Stimulated activated naive CD4-positive, alpha-beta T cell (primary cell): ENCODE data around the gene UBE2F.
"Not testable (repeated sequence)": the region's sequence is repeated elsewhere in the genome, so short reads cannot be mapped to it uniquely, and the experiment has no call there.

Source experiments
- DNase-seq, 6 experiments: peaks; one replicate each; lab custom pipeline; 2025; lab: John Stamatoyannopoulos, UW

The UBE2F gene

GRCh38 chr2:237980087-237980486, 13.3 kb downstream of the UBE2F start:
- DNase-seq: no peak

DNA sequence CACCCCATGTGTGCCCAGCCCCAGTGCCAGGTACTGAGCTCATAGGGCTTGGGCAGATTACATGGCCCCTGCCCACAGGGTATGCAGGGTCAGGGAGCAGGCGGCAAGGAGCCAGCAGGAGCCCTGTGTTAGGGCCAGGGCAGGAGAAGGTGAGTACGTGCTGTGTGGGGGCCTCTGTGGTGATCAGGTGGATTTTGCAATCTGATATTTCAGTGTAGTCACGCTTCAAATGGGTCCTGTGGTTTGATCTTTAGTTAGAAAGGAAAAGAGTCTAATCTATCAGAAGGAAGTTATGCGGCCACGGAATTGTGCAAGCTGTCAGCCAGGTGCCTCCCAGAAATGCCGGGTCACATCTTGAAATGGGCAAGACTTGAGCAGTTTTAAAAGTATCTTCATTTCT, 13.9 kb downstream of the UBE2F start:
- DNase-seq: no peak

- DNase-seq: not testable (repeated sequence)
Measured at GRCh38 chr2:237981621-237982020, 14.8 kb downstream of the UBE2F start.

GRCh38 chr2:237982039-237982725, 15.4 kb downstream of the UBE2F start:
- no peak for DNase-seq

GRCh38 chr2:237983922-237984321, 17.1 kb downstream of the UBE2F start:
- no peak for DNase-seq

- no peak for DNase-seq
Measured at GRCh38 chr2:237987268-237987667, 20.5 kb downstream of the UBE2F start.

DNA sequence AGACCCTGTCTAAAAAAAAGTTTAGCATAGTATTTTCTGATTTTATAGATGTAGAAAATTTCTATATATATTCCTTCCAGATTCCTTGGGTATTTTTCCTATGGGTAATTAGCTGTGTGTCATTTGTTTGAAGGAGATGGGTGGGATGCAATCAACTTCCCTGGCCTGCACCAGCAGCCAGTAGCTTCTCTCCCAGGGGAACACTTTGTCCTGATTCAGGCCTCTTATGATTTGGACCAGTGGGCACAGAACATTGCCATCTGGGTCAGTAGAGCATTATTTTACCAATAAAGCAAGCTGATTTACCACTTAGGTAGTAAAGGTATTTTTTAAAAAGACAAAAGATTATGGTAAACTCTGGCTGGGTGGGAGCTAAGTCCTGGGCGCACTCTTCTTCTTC, 26.9 kb downstream of the UBE2F start:
- DNase-seq: no peak

DNA sequence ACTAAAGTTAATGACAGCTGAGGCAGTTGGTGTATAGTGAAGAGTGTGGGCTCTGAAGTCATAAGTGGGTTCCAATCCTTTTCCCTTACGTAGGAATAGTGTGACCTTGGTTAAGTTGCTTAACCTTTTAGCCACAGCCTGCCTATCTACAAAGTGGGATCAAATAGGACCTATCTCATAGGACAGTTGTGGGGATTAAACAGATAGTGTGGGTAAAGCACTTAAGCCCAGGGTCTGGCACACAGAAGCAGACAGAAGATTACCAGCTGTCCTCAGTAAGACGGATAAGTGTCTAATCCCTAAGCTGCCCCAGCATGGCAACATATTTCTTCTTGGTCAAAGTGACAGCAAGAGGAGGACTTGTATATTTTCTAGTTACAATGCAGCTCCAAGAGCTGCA, 28.2 kb downstream of the UBE2F start:
- DNase-seq: no peak

DNA sequence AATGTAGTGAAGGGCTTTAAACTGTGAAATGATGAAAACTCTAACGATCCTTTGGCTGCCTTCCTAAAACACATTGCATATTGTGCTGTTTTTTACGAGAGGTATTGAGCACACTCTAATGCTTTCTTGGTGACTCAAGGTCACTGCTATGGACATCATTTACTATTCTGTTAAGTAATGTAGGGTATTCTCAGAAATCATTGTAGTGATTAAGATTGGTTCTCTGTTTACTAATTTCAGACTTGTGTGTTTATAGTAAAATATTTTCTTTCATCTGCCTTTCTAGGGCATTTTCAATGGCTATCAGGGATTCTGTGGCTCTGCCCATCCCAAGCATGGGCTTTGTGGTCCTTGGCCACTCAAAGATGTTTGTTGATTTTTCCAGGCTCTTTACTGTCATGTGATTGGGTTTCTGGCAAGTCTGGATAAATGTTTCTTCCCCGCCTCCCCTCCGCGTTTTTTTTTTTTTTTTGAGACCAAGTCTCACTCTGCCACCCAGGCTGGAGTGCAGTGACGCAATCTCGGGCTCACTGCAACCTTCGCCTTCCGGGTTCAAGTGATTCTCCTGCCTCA, 29.3 kb downstream of the UBE2F start:
- no peak for DNase-seq

GRCh38 chr2:237997521-237997920, 30.7 kb downstream of the UBE2F start:
- no peak for DNase-seq

- DNase-seq: peak in 1 of 6 experiments; percentile 36
Measured at GRCh38 chr2:237998530-237998929, 31.7 kb downstream of the UBE2F start.

DNA sequence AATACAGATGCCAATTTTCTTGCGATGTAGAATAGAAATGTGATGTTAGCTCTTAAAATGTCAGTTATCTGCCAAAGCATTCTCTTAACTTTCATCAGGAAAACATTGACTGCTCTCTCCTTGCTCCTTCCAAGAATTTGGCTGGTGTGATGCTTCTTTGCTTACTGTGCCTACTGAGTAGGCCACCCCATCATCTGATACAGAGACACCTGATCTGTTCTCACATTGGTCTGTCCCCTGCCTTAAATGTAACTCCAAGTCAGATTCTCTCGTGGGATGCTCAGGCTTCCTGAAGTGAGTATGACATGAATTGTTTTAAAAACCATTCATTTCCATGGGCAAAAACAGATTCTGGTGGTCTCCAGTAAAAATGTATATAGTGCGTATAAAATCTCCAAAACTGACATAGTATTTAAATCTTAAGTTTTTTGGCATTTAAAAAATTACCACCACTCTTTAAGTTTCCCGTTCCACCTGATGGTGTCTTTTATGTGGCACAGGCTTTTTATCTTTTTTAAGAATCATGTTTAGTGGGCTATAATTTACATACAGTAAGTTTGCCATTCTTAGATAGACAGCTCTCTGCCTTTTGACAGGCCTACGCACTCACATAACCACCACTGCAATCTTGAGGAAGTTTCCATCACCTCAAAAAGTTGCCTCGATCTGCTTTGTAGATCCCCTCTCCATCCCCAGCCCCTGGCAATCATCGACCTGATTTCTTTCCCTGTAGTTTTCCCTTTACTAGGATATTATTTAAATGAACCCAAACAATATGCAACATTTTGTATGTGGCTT, 36.6 kb downstream of the UBE2F start:
- peak in 1 of 6 experiments; percentile 18 for DNase-seq

DNA sequence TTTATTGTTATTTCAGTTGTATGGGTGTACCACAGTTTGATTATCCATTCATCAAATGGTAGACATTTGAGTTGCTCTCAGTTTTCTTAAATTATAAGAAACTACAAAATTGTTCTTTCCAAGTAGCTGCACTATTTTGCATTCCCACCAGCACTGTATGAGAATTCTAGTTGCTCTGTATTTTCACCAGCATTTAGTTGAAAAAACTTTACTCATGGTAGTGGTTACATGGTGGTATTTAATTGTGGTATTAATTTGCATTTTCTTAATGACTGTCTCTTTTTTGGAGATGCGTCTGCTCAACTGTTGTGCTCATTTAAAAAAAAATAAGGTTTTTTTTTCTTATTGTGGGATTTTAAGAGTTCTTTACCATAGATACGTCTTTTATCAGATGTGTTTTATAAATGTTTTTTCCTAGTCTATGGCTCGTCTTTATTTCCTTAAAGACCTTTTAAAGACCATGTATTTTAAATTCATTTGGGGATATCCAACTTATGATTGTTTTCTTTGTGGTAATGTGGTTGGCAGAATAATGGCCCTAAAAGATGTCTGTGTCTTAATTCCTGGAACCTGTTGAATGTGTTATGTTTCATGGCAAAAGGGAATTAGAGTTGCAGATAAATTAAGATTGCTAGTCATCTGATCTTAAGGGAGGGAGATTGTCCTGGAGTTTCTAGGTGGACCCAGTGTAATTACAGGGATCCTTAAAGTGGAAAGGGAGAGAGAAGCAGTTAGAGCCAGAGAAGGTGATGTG, 37.4 kb downstream of the UBE2F start:
- DNase-seq: no peak

DNA sequence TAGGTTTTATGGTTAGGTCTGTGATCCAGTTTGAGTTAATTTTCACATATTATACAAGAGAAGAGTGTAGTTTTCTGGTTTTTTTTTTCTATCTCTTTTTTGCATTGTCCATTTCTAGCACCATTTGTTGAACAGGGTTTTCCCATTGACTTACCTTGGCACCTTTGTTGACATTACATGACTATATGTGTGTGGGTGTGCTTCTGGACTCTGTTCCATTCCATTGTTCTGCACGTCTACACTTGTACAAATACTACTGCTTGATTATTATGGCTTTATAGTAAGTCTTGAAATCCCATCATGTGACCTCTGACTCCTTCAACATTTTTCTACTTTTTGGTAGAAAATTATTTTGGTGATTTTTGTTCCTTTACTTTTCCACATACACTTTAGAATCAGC, 38.7 kb downstream of the UBE2F start:
- no peak for DNase-seq

DNA sequence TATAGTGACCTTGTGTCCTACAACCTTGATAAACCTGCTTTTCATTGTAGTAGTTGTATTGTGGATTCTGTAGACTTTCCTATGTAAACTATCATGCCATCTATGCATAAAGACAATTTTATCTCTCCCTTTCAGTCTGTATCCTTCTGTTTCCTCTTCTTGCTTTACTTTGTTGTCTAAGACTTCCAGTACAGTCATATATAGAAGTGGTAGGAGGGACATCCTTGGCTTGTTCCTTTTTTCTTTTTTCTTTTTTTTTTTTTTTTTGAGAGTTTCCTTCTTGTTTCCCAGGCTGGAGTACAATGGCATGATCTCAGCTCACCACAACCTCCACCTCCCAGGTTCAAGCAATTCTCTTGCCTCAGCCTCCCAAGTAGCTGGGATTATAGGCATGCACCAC, 39.7 kb downstream of the UBE2F start:
- no peak for DNase-seq

GRCh38 chr2:238007924-238008323, 41.1 kb downstream of the UBE2F start:
- no peak for DNase-seq

- DNase-seq: peak in 1 of 6 experiments; percentile 6
Measured at GRCh38 chr2:238009563-238009962, 42.7 kb downstream of the UBE2F start.

- no peak for DNase-seq
Measured at GRCh38 chr2:238010572-238010971, 43.8 kb downstream of the UBE2F start.

- peak in 1 of 6 experiments; percentile 2 for DNase-seq
Measured at GRCh38 chr2:238013806-238014205, 47.0 kb downstream of the UBE2F start.

DNA sequence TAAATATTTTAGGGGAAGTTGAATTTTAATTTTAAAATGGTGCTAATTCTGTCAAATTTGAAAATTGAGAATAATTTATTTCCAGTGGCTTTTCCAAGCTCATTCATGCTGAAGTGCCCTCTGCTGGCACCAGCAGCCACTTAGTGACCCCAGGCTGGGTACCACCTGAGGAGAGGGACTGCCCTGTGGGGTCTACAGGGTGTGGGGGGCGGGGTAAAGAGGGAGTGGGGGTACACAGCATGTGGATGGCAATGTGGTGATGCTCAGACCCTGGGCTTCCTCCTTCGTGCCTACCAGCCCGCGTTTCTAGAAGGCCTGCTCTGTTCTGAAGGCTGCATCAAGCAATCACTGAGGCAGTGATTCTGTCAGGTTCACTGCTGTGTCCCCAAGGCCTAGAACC, 48.9 kb downstream of the UBE2F start:
- no peak for DNase-seq

GRCh38 chr2:238016526-238016925, 49.7 kb downstream of the UBE2F start:
- no peak for DNase-seq

DNA sequence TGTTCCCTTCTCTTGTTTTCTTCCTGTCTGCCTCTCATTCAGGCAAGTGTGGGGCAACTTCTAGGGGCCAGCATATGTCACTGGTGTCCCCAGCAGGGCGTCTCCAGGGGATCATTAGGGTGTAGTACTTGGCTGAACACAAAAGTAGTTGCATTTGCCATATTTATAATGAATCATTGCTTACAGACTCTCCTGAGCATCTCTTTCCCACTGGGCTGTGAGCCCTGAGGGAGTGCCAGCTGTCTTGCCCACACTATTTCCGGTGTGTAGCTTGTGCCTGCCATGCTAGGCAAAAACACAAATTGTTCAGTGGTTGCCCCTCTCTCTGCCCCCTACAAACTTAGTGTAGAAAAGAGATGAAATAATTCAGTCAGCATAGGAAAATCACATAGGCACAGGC, 53.1 kb downstream of the UBE2F start:
- no peak for DNase-seq
